ENCODE results near the gene COL18A1. TPM values are rescaled to one million over a fixed set of nuclear protein-coding genes. Genes with fewer than 3 reads are reported as not detected.

The COL18A1 gene
- total RNA-seq, 1 donor from 2014 or later = 9.5 TPM

GRCh38 chr21:45512626-45513002, 107.6 kb downstream of the COL18A1 start:
- DNase-seq = peak; percentile 18
- Mint-ChIP-seq H3K4me1 (ENCODE audit: low read depth, unreplicated experiment) (peaks cover 14% of the 10 kb centered on the region), H3K4me3 (ENCODE audit: unreplicated experiment) (no peak overlapping the region), H3K9me3 (ENCODE audit: unreplicated experiment) (peaks cover 12% of the 10 kb centered on the region), H3K27ac (ENCODE audit: unreplicated experiment) (no peak overlapping the region), H3K27me3 (ENCODE audit: unreplicated experiment) (peaks cover 9% of the 10 kb centered on the region), H3K36me3 (ENCODE audit: unreplicated experiment) (peaks cover under 1% of the 10 kb centered on the region)
- TF ChIP-seq CTCF (IDR thresholded peaks at IDR 0.05; ENCODE audit: partially characterized antibody, unreplicated experiment) = no peak

- Mint-ChIP-seq H3K27me3 (ENCODE audit: unreplicated experiment) (peaks cover 3% of the 10 kb centered on the region), H3K4me1 (ENCODE audit: low read depth, unreplicated experiment) (peaks cover 14% of the 10 kb centered on the region), H3K4me3 (ENCODE audit: unreplicated experiment) (no peak overlapping the region), H3K9me3 (ENCODE audit: unreplicated experiment) (peaks cover 16% of the 10 kb centered on the region), H3K27ac (ENCODE audit: unreplicated experiment) (peak overlapping the region; percentile 17), H3K36me3 (ENCODE audit: unreplicated experiment) (peaks cover 6% of the 10 kb centered on the region)
- no peak for TF ChIP-seq CTCF (IDR thresholded peaks at IDR 0.05; ENCODE audit: partially characterized antibody, unreplicated experiment)
- no peak for DNase-seq
These were observed 108.2 kb downstream of the COL18A1 start for GRCh38 chr21:45513003-45513717.

GRCh38 chr21:45513741-45514310, 108.9 kb downstream of the COL18A1 start:
- TF ChIP-seq CTCF (IDR thresholded peaks at IDR 0.05; ENCODE audit: partially characterized antibody, unreplicated experiment) = no peak
- peak; percentile 13 for DNase-seq
- H3K27ac Mint-ChIP-seq (ENCODE audit: unreplicated experiment) = peak overlapping the region; percentile 17
- peaks cover 14% of the 10 kb centered on the region for H3K9me3 Mint-ChIP-seq (ENCODE audit: unreplicated experiment)
- peaks cover 10% of the 10 kb centered on the region for H3K4me1 Mint-ChIP-seq (ENCODE audit: low read depth, unreplicated experiment)
- H3K36me3 Mint-ChIP-seq (ENCODE audit: unreplicated experiment) = peaks cover 12% of the 10 kb centered on the region
- no peak overlapping the region for H3K4me3 Mint-ChIP-seq (ENCODE audit: unreplicated experiment)
- H3K27me3 Mint-ChIP-seq (ENCODE audit: unreplicated experiment) = no peaks in the 10 kb centered on the region

- H3K4me3 Mint-ChIP-seq (ENCODE audit: unreplicated experiment) = no peak overlapping the region
- TF ChIP-seq CTCF (IDR thresholded peaks at IDR 0.05; ENCODE audit: partially characterized antibody, unreplicated experiment) = no peak
- peak; percentile 14 for DNase-seq
- H3K4me1 Mint-ChIP-seq (ENCODE audit: low read depth, unreplicated experiment) = peaks cover 9% of the 10 kb centered on the region
- peaks cover 19% of the 10 kb centered on the region for H3K36me3 Mint-ChIP-seq (ENCODE audit: unreplicated experiment)
- no peak overlapping the region for H3K27ac Mint-ChIP-seq (ENCODE audit: unreplicated experiment)
- peaks cover 1% of the 10 kb centered on the region for H3K27me3 Mint-ChIP-seq (ENCODE audit: unreplicated experiment)
- peaks cover 18% of the 10 kb centered on the region for H3K9me3 Mint-ChIP-seq (ENCODE audit: unreplicated experiment)
These were observed 109.5 kb downstream of the COL18A1 start for GRCh38 chr21:45514311-45515021.
